Measurements from ENCODE around the gene TRIM65. TPM values are rescaled to one million over a fixed set of nuclear protein-coding genes. Genes with fewer than 3 reads are reported as not detected.

TRIM65 gene
- total RNA-seq, 1 donor from 2014 or later, result 15.4 TPM

GRCh38 chr17:75917917-75918445 is 21.2 kb upstream of the TRIM65 start:
- Histone ChIP-seq H3K27me3 (ENCODE audit: insufficient read depth, low read length) (no peaks in the 10 kb centered on the region), H4K20me1 (ENCODE audit: insufficient read depth, low read length) (no peaks in the 10 kb centered on the region), H3K36me3 (ENCODE audit: insufficient read depth, low read length) (no peaks in the 10 kb centered on the region), H3K4me1 (ENCODE audit: insufficient read depth, low read length) (no peaks in the 10 kb centered on the region), H3K9me3 (ENCODE audit: insufficient read depth, low read depth, low read length) (no peaks in the 10 kb centered on the region), H3K79me2 (ENCODE audit: insufficient read depth, low read length) (no peaks in the 10 kb centered on the region), H3K4me3 (ENCODE audit: insufficient read depth, low read depth, low read length) (no peak overlapping the region), H3K4me2 (ENCODE audit: low read length) (no peak overlapping the region), H3K27ac (ENCODE audit: low read depth, low read length) (no peak overlapping the region), H2AFZ (ENCODE audit: low read depth, low read length) (no peak overlapping the region), H3K9ac (ENCODE audit: low read length) (no peak overlapping the region)
- Mint-ChIP-seq H3K27ac (ENCODE audit: unreplicated experiment) (no peak overlapping the region), H3K36me3 (ENCODE audit: low read depth, unreplicated experiment) (peaks cover 14% of the 10 kb centered on the region), H3K4me3 (ENCODE audit: unreplicated experiment) (no peak overlapping the region), H3K27me3 (ENCODE audit: low read depth, unreplicated experiment) (peaks cover 10% of the 10 kb centered on the region), H3K4me1 (ENCODE audit: low read depth, unreplicated experiment) (no peaks in the 10 kb centered on the region), H3K9me3 (ENCODE audit: unreplicated experiment) (no peaks in the 10 kb centered on the region)
- DNase-seq (ENCODE audit: low read depth), result no peak
- no peak for TF ChIP-seq EZH2 (IDR thresholded peaks at IDR 0.05; ENCODE audit: insufficient read depth, low read length)
- no peak for TF ChIP-seq CTCF (IDR thresholded peaks at IDR 0.05; ENCODE audit: insufficient read depth, low read depth, low read length)
- FAIRE-seq, result no peak

GRCh38 chr17:75917141-75917916 is 20.6 kb upstream of the TRIM65 start:
- peak overlapping the region; percentile 55 for H3K27ac Mint-ChIP-seq (ENCODE audit: unreplicated experiment)
- Histone ChIP-seq H3K79me2 (ENCODE audit: insufficient read depth, low read length) (no peaks in the 10 kb centered on the region), H3K4me1 (ENCODE audit: insufficient read depth, low read length) (no peaks in the 10 kb centered on the region), H4K20me1 (ENCODE audit: insufficient read depth, low read length) (no peaks in the 10 kb centered on the region), H3K27ac (ENCODE audit: low read depth, low read length) (no peak overlapping the region), H3K36me3 (ENCODE audit: insufficient read depth, low read length) (no peaks in the 10 kb centered on the region), H3K27me3 (ENCODE audit: insufficient read depth, low read length) (no peaks in the 10 kb centered on the region), H3K9ac (ENCODE audit: low read length) (no peak overlapping the region), H2AFZ (ENCODE audit: low read depth, low read length) (no peak overlapping the region), H3K4me2 (ENCODE audit: low read length) (no peak overlapping the region), H3K4me3 (ENCODE audit: insufficient read depth, low read depth, low read length) (no peak overlapping the region), H3K9me3 (ENCODE audit: insufficient read depth, low read depth, low read length) (no peaks in the 10 kb centered on the region)
- FAIRE-seq (no peak), DNase-seq (ENCODE audit: low read depth) (no peak)
- no peak overlapping the region for H3K4me3 Mint-ChIP-seq (ENCODE audit: unreplicated experiment)
- peaks cover 10% of the 10 kb centered on the region for H3K36me3 Mint-ChIP-seq (ENCODE audit: low read depth, unreplicated experiment)
- no peaks in the 10 kb centered on the region for H3K4me1 Mint-ChIP-seq (ENCODE audit: low read depth, unreplicated experiment)
- TF ChIP-seq EZH2 (IDR thresholded peaks at IDR 0.05; ENCODE audit: insufficient read depth, low read length), result no peak
- no peak for TF ChIP-seq CTCF (IDR thresholded peaks at IDR 0.05; ENCODE audit: insufficient read depth, low read depth, low read length)
- peaks cover 8% of the 10 kb centered on the region for H3K27me3 Mint-ChIP-seq (ENCODE audit: low read depth, unreplicated experiment)
- H3K9me3 Mint-ChIP-seq (ENCODE audit: unreplicated experiment), result no peaks in the 10 kb centered on the region

- H3K4me3 Mint-ChIP-seq (ENCODE audit: unreplicated experiment), result no peak overlapping the region
- Histone ChIP-seq H3K9ac (ENCODE audit: low read length) (no peak overlapping the region), H3K27me3 (ENCODE audit: insufficient read depth, low read length) (no peaks in the 10 kb centered on the region), H3K79me2 (ENCODE audit: insufficient read depth, low read length) (no peaks in the 10 kb centered on the region), H3K27ac (ENCODE audit: low read depth, low read length) (no peak overlapping the region), H4K20me1 (ENCODE audit: insufficient read depth, low read length) (no peaks in the 10 kb centered on the region), H3K4me1 (ENCODE audit: insufficient read depth, low read length) (no peaks in the 10 kb centered on the region), H3K9me3 (ENCODE audit: insufficient read depth, low read depth, low read length) (no peaks in the 10 kb centered on the region), H3K4me2 (ENCODE audit: low read length) (no peak overlapping the region), H3K36me3 (ENCODE audit: insufficient read depth, low read length) (no peaks in the 10 kb centered on the region), H3K4me3 (ENCODE audit: insufficient read depth, low read depth, low read length) (no peak overlapping the region), H2AFZ (ENCODE audit: low read depth, low read length) (no peak overlapping the region)
- DNase-seq (ENCODE audit: low read depth) (no peak), FAIRE-seq (no peak)
- no peaks in the 10 kb centered on the region for H3K9me3 Mint-ChIP-seq (ENCODE audit: unreplicated experiment)
- peaks cover 5% of the 10 kb centered on the region for H3K27me3 Mint-ChIP-seq (ENCODE audit: low read depth, unreplicated experiment)
- H3K4me1 Mint-ChIP-seq (ENCODE audit: low read depth, unreplicated experiment), result no peaks in the 10 kb centered on the region
- H3K36me3 Mint-ChIP-seq (ENCODE audit: low read depth, unreplicated experiment), result peaks cover 7% of the 10 kb centered on the region
- no peak overlapping the region for H3K27ac Mint-ChIP-seq (ENCODE audit: unreplicated experiment)
- TF ChIP-seq CTCF (IDR thresholded peaks at IDR 0.05; ENCODE audit: insufficient read depth, low read depth, low read length), result no peak
- no peak for TF ChIP-seq EZH2 (IDR thresholded peaks at IDR 0.05; ENCODE audit: insufficient read depth, low read length)
Measured at GRCh38 chr17:75915268-75915667, 18.5 kb upstream of the TRIM65 start.

Data from astrocyte (in vitro differentiated cells and primary cell).